ENCODE measurements around the gene ZNF568.

Gene ZNF568

GRCh38 chr19:36986601-36987000, 70.5 kb downstream of the ZNF568 start:
- no peak for TF ChIP-seq MAX (IDR thresholded peaks at IDR 0.05; ENCODE audit: low read depth, low read length)
- TF ChIP-seq MYC (IDR thresholded peaks at IDR 0.05; ENCODE audit: low read depth, low read length): no peak
- TF ChIP-seq POLR2A (IDR thresholded peaks at IDR 0.05; ENCODE audit: extremely low read depth, insufficient read length): no peak
- DNase-seq (ENCODE audit: low read depth): no peak

GRCh38 chr19:36987091-36987490, 71.0 kb downstream of the ZNF568 start:
- DNase-seq (ENCODE audit: low read depth): no peak
- no peak for TF ChIP-seq MAX (IDR thresholded peaks at IDR 0.05; ENCODE audit: low read depth, low read length)
- no peak for TF ChIP-seq MYC (IDR thresholded peaks at IDR 0.05; ENCODE audit: low read depth, low read length)
- no peak for TF ChIP-seq CTCF (IDR thresholded peaks at IDR 0.05; ENCODE audit: low read depth, low read length)
- TF ChIP-seq POLR2A (IDR thresholded peaks at IDR 0.05; ENCODE audit: extremely low read depth, insufficient read length): no peak
- no peak overlapping the region for H3K4me3 ChIP-seq (ENCODE audit: low read depth, low read length)

More at GRCh38 chr19:36986601-36987000, 70.5 kb downstream of the ZNF568 start:
- no peak overlapping the region for H3K4me3 ChIP-seq (ENCODE audit: low read depth, low read length)

GRCh38 chr19:36997152-36997842, 81.2 kb downstream of the ZNF568 start:
- TF ChIP-seq POLR2A (IDR thresholded peaks at IDR 0.05; ENCODE audit: extremely low read depth, insufficient read length) (no peak), MYC (IDR thresholded peaks at IDR 0.05; ENCODE audit: low read depth, low read length) (no peak), MAX (IDR thresholded peaks at IDR 0.05; ENCODE audit: low read depth, low read length) (no peak), CTCF (IDR thresholded peaks at IDR 0.05; ENCODE audit: low read depth, low read length) (no peak)

GRCh38 chr19:36997843-36998235, 81.7 kb downstream of the ZNF568 start:
- DNase-seq (ENCODE audit: low read depth): no peak
- no peak for TF ChIP-seq CTCF (IDR thresholded peaks at IDR 0.05; ENCODE audit: low read depth, low read length)
- no peak for TF ChIP-seq MAX (IDR thresholded peaks at IDR 0.05; ENCODE audit: low read depth, low read length)
- no peak for TF ChIP-seq POLR2A (IDR thresholded peaks at IDR 0.05; ENCODE audit: extremely low read depth, insufficient read length)
- TF ChIP-seq MYC (IDR thresholded peaks at IDR 0.05; ENCODE audit: low read depth, low read length): no peak
- no peak overlapping the region for H3K4me3 ChIP-seq (ENCODE audit: low read depth, low read length)

More at GRCh38 chr19:36997152-36997842, 81.2 kb downstream of the ZNF568 start:
- no peak overlapping the region for H3K4me3 ChIP-seq (ENCODE audit: low read depth, low read length)
- no peak for DNase-seq (ENCODE audit: low read depth)

GRCh38 chr19:36999313-36999712, 83.2 kb downstream of the ZNF568 start:
- no peak for DNase-seq (ENCODE audit: low read depth)
- TF ChIP-seq MYC (IDR thresholded peaks at IDR 0.05; ENCODE audit: low read depth, low read length): no peak
- H3K4me3 ChIP-seq (ENCODE audit: low read depth, low read length): no peak overlapping the region

GRCh38 chr19:37007587-37008220, 91.6 kb downstream of the ZNF568 start:
- TF ChIP-seq POLR2A (IDR thresholded peaks at IDR 0.05; ENCODE audit: extremely low read depth, insufficient read length): no peak
- no peak for TF ChIP-seq MYC (IDR thresholded peaks at IDR 0.05; ENCODE audit: low read depth, low read length)
- no peak for TF ChIP-seq MAX (IDR thresholded peaks at IDR 0.05; ENCODE audit: low read depth, low read length)
- no peak for TF ChIP-seq CTCF (IDR thresholded peaks at IDR 0.05; ENCODE audit: low read depth, low read length)
- no peak overlapping the region for H3K4me3 ChIP-seq (ENCODE audit: low read depth, low read length)
- no peak for DNase-seq (ENCODE audit: low read depth)

All from NB4 (cell line).